ENCODE results near the gene GLRA1. TPM values are rescaled to one million over a fixed set of nuclear protein-coding genes. Genes with fewer than 3 reads are reported as not detected.

The GLRA1 gene
- total RNA-seq, 1 donor = not detected

DNA sequence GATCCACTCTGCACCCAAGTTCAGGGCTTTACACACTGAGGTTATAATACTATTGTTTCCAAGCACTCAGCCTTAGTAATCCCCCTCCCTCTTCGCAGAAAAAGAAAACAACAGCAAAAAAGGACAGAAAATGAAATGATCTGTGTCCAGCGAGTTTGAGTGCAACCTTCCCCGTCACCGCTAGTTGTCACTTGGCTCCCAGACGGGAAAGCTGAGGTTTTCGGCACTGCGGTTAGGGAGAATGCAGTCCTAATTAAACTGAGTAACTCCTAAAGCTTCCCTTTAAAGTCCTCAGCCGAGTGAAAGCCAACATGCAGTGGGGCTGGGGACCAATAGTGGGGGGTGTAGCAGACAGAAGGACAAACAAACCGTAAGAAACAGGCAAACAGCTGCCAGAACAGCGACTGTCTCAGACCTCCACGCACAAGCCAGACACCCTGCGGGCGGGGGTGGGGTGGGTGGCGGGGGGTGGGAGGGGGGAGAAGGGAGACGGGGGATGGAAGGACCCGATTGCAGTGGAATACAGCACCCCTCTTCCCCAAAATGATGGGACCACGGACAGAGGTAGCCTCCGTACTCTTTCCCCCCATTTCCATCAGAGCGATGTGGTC, 680 bp downstream of the GLRA1 start:
- peak; percentile 14 for TF ChIP-seq CTCF (IDR thresholded peaks at IDR 0.05; ENCODE audit: insufficient read depth, low read length)
- H3K4me3 ChIP-seq (ENCODE audit: low read depth, low read length) = no peak overlapping the region
- no peak for DNase-seq (ENCODE audit: low read depth)

DNA sequence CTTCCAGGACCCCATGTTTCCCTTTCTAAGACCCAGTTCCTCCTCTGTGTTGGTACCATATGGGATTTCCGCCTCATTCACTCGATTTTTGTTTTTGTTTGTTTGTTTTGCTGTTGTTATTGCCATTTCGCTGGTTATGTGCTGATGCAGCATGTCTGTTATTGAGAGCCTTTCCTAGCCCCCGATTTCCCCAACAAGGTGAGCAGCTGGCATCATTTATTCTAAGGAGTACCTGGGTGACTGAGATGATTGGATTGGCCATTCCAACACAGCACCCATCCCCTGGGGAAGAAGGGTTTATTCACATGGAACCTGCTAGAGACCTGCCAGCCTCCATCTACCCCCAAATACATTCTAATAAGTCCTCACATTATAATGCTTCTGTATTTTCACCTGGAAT, 2.7 kb downstream of the GLRA1 start:
- no peak for DNase-seq (ENCODE audit: low read depth)
- no peak for TF ChIP-seq CTCF (IDR thresholded peaks at IDR 0.05; ENCODE audit: insufficient read depth, low read length)
- no peak overlapping the region for H3K4me3 ChIP-seq (ENCODE audit: low read depth, low read length)

DNA sequence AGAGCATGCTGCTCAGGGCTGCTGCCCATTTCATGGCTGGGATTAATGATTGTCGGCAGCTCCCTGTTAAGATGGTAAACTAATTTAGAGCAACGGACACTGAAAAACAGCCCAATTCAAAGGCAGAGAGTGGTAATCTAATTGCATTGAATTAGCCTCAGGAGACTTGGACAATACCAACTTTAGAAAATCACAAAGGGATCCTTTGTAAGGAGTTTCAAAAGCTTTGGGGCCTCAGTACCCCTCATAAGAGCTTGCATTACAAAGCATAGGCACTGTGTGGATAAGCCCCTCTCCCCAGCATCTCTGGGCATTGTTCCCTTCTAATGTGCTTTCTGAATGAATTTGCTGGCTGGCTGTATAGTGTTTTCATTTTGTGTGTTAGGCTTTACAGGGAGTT, 6.7 kb downstream of the GLRA1 start:
- DNase-seq (ENCODE audit: low read depth) = no peak
- no peak overlapping the region for H3K4me3 ChIP-seq (ENCODE audit: low read depth, low read length)
- no peak for TF ChIP-seq CTCF (IDR thresholded peaks at IDR 0.05; ENCODE audit: insufficient read depth, low read length)

GRCh38 chr5:151913425-151913824, 11.2 kb downstream of the GLRA1 start:
- no peak for DNase-seq (ENCODE audit: low read depth)
- no peak for TF ChIP-seq CTCF (IDR thresholded peaks at IDR 0.05; ENCODE audit: insufficient read depth, low read length)
- no peak overlapping the region for H3K4me3 ChIP-seq (ENCODE audit: low read depth, low read length)

GRCh38 chr5:151912360-151912759, 12.3 kb downstream of the GLRA1 start:
- TF ChIP-seq CTCF (IDR thresholded peaks at IDR 0.05; ENCODE audit: insufficient read depth, low read length) = no peak
- H3K4me3 ChIP-seq (ENCODE audit: low read depth, low read length) = no peak overlapping the region
- DNase-seq (ENCODE audit: low read depth) = peak; percentile 2

DNA sequence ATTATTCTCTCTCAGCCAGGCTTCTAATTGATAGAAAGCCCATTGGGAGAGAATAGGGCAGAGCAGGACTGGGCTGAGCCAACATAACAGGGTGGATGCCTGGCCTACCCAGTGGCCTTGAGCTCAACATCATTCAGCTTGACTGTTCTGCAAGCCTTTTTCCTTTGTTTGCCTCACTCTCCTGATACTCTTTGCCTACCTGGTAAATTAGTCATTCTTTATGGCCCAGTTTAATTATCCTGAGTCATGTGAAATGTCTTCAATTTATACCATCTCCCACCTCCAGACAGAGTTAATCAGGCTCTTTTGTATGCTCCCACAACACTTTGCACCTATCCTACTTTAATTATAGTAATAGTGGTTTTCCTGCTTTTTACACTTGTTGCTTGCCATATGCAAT, 13.6 kb downstream of the GLRA1 start:
- TF ChIP-seq CTCF (IDR thresholded peaks at IDR 0.05; ENCODE audit: insufficient read depth, low read length) = no peak
- H3K4me3 ChIP-seq (ENCODE audit: low read depth, low read length) = no peak overlapping the region
- DNase-seq (ENCODE audit: low read depth) = no peak

GRCh38 chr5:151909628-151910027, 15.0 kb downstream of the GLRA1 start:
- TF ChIP-seq CTCF (IDR thresholded peaks at IDR 0.05; ENCODE audit: insufficient read depth, low read length) = no peak
- DNase-seq (ENCODE audit: low read depth) = no peak
- H3K4me3 ChIP-seq (ENCODE audit: low read depth, low read length) = no peak overlapping the region

Data from fibroblast of the aortic adventitia (primary cell).